ENCODE measurements around the gene NTSR1. TPM values are rescaled to one million over a fixed set of nuclear protein-coding genes. Genes with fewer than 3 reads are reported as not detected.

NTSR1 gene
- total and polyA plus RNA-seq, 2 of the 13 experiments (the other 11 are each of a cell fraction or from before 2014, with no cell fraction given): 0.09 to 0.12 TPM

DNA sequence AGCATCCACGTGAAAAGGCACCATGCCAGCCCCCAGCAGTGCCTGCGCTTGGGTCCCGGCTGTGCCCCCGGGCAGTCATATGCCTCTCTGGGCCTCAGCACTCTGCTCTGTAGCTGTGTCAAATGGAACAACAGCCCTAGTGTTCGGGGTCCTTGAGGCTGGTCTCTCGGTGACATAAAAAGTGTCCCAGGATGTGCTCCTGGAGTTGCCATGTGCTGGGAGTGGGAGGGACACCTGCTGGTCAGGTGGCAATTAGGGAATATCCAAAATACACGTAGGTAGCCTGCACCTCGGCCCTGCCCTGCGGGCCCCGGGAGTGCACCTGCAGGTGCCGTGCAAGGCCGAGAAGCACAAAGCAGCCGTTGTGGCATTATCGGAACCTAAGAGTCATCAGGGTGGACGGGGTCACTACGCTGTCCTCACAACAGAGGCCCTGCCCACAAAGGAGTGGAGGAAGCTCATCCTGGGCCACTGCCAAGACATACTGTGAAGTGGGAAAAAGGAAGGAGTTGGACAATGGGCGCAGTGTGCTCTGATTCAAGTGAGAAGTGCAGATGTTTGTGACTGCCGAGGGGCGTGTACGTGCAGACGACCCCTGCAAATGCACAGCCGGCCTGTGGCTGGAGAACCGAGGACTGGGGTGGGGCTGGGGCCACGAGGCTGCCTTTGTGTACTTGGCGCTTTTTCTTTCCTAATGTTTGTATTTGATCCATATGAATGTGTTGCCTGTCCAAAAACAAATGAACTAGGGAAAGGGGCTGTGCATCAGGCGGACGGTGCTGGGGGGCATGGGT, 41.7 kb upstream of the NTSR1 start (continued):
- TF ChIP-seq HOXA3 (CRISPR knock-in tag; IDR thresholded peaks at IDR 0.05) (peak; percentile 83), ZNF614 (CRISPR knock-in tag; IDR thresholded peaks at IDR 0.05; ENCODE audit: borderline replicate concordance) (peak; percentile 79), AKAP8 (CRISPR knock-in tag; IDR thresholded peaks at IDR 0.05) (peak; percentile 97), POLR2AphosphoS5 (IDR thresholded peaks at IDR 0.05; ENCODE audit: low read depth, low read length) (peak; percentile 24; the same call in 1 of the 2 replicates), ZNF564 (CRISPR knock-in tag; IDR thresholded peaks at IDR 0.05) (peak; percentile 92), SAFB2 (CRISPR knock-in tag; IDR thresholded peaks at IDR 0.05; ENCODE audit: borderline replicate concordance, low read depth) (no peak; the same call in none of the 2 replicates), REXO4 (CRISPR knock-in tag; IDR thresholded peaks at IDR 0.05; ENCODE audit: borderline replicate concordance) (no peak; the same call in none of the 2 replicates), PHF5A (CRISPR knock-in tag; IDR thresholded peaks at IDR 0.05; ENCODE audit: low read depth, unreplicated experiment) (peak; percentile 31), TARDBP (CRISPR knock-in tag; IDR thresholded peaks at IDR 0.05) (peak; percentile 98), ZNF543 (CRISPR knock-in tag; IDR thresholded peaks at IDR 0.05) (peak; percentile 98), ELF4 (CRISPR knock-in tag; IDR thresholded peaks at IDR 0.05; ENCODE audit: borderline replicate concordance) (no peak; the same call in 1 of the 2 replicates), SCMH1 (CRISPR knock-in tag; IDR thresholded peaks at IDR 0.05; ENCODE audit: borderline replicate concordance) (no peak), TOE1 (CRISPR knock-in tag; IDR thresholded peaks at IDR 0.05) (no peak), ZNF720 (CRISPR knock-in tag; IDR thresholded peaks at IDR 0.05) (0 out of 2 replicates have a peak, but pooled peaks have one; percentile 23), CHD2 (IDR thresholded peaks at IDR 0.05; ENCODE audit: low read depth, low read length) (0 out of 2 replicates have a peak, but pooled peaks have one; percentile 24), KMT2A (CRISPR knock-in tag; IDR thresholded peaks at IDR 0.05) (peak; percentile 49; the same call in 1 of the 2 replicates)
- TF ChIP-seq, protein P1, sequence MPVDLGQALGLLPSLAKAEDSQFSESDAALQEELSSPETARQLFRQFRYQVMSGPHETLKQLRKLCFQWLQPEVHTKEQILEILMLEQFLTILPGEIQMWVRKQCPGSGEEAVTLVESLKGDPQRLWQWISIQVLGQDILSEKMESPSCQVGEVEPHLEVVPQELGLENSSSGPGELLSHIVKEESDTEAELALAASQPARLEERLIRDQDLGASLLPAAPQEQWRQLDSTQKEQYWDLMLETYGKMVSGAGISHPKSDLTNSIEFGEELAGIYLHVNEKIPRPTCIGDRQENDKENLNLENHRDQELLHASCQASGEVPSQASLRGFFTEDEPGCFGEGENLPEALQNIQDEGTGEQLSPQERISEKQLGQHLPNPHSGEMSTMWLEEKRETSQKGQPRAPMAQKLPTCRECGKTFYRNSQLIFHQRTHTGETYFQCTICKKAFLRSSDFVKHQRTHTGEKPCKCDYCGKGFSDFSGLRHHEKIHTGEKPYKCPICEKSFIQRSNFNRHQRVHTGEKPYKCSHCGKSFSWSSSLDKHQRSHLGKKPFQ (CRISPR knock-in tag; IDR thresholded peaks at IDR 0.05; ENCODE audit: insufficient replicate concordance): no peak
- TF ChIP-seq, protein P2, sequence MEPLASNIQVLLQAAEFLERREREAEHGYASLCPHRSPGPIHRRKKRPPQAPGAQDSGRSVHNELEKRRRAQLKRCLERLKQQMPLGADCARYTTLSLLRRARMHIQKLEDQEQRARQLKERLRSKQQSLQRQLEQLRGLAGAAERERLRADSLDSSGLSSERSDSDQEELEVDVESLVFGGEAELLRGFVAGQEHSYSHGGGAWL (CRISPR knock-in tag; IDR thresholded peaks at IDR 0.05): no peak; the same call in 1 of the 2 replicates
- TF ChIP-seq, protein P3, sequence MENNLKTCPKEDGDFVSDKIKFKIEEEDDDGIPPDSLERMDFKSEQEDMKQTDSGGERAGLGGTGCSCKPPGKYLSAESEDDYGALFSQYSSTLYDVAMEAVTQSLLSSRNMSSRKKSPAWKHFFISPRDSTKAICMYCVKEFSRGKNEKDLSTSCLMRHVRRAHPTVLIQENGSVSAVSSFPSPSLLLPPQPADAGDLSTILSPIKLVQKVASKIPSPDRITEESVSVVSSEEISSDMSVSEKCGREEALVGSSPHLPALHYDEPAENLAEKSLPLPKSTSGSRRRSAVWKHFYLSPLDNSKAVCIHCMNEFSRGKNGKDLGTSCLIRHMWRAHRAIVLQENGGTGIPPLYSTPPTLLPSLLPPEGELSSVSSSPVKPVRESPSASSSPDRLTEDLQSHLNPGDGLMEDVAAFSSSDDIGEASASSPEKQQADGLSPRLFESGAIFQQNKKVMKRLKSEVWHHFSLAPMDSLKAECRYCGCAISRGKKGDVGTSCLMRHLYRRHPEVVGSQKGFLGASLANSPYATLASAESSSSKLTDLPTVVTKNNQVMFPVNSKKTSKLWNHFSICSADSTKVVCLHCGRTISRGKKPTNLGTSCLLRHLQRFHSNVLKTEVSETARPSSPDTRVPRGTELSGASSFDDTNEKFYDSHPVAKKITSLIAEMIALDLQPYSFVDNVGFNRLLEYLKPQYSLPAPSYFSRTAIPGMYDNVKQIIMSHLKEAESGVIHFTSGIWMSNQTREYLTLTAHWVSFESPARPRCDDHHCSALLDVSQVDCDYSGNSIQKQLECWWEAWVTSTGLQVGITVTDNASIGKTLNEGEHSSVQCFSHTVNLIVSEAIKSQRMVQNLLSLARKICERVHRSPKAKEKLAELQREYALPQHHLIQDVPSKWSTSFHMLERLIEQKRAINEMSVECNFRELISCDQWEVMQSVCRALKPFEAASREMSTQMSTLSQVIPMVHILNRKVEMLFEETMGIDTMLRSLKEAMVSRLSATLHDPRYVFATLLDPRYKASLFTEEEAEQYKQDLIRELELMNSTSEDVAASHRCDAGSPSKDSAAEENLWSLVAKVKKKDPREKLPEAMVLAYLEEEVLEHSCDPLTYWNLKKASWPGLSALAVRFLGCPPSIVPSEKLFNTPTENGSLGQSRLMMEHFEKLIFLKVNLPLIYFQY (CRISPR knock-in tag; IDR thresholded peaks at IDR 0.05; ENCODE audit: borderline replicate concordance): peak; percentile 51; the same call in 1 of the 2 replicates
- TF ChIP-seq, protein P4, sequence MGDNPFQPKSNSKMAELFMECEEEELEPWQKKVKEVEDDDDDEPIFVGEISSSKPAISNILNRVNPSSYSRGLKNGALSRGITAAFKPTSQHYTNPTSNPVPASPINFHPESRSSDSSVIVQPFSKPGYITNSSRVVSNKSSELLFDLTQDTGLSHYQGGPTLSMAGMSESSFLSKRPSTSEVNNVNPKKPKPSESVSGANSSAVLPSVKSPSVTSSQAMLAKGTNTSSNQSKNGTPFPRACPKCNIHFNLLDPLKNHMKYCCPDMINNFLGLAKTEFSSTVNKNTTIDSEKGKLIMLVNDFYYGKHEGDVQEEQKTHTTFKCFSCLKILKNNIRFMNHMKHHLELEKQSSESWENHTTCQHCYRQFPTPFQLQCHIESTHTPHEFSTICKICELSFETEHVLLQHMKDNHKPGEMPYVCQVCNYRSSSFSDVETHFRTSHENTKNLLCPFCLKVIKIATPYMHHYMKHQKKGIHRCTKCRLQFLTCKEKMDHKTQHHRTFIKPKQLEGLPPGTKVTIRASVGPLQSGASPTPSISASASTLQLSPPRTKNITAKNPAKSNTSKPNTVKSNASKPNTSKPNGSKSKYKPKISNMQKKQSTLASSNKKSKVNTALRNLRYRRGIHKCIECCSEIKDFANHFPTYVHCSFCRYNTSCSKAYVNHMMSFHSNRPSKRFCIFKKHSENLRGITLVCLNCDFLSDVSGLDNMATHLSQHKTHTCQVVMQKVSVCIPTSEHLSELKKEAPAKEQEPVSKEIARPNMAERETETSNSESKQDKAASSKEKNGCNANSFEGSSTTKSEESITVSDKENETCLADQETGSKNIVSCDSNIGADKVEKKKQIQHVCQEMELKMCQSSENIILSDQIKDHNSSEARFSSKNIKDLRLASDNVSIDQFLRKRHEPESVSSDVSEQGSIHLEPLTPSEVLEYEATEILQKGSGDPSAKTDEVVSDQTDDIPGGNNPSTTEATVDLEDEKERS (CRISPR knock-in tag; IDR thresholded peaks at IDR 0.05): 0 out of 2 replicates have a peak, but pooled peaks have one; percentile 76
